ENCODE data around the gene FBXW9. TPM values are rescaled to one million over a fixed set of nuclear protein-coding genes. Genes with fewer than 3 reads are reported as not detected.

Gene FBXW9
- total and polyA plus RNA-seq, 12 donors: 2.1 to 14.7 (median 9.6) TPM

Small RNA genes lying within 50 kb of the gene (small RNA-seq; reads per million reads assigned to genes)
- gene SNORD41: 22.6 to 30.7 reads per million in 2 donors

Other genes with a start within 250 kb of the FBXW9 start
- 1 to 10 TPM; 1.4 to 5.4 (median 4.3) TPM for gene ZNF709, start 211.8 kb downstream of the FBXW9 start, total RNA-seq
- 1 to 10 TPM; 1.2 to 2.9 (median 1.9) TPM for gene ZNF709, start 211.8 kb downstream of the FBXW9 start, polyA plus RNA-seq
- gene ZNF564, start 145.1 kb downstream of the FBXW9 start, total RNA-seq: 10 to 100 TPM in 3 of 9 donors, 1 to 10 TPM in 6; 3.4 to 10.5 (median 9.8) TPM
- 10 to 100 TPM in 1 of 3 donors, 1 to 10 TPM in 2; 4.3 to 12.5 (median 7.8) TPM for gene ZNF564, start 145.1 kb downstream of the FBXW9 start, polyA plus RNA-seq
- gene ZNF490, start 85.8 kb downstream of the FBXW9 start, total RNA-seq: 10 to 100 TPM in 2 of 9 donors, 1 to 10 TPM in 7; 5.3 to 10.9 (median 6.8) TPM
- 1 to 10 TPM in 1 of 3 donors, under 1 TPM in 2; 0.34 to 2.6 (median 0.97) TPM for gene ZNF490, start 85.8 kb downstream of the FBXW9 start, polyA plus RNA-seq
- gene ZNF791, start 85.7 kb downstream of the FBXW9 start, total RNA-seq: 10 to 100 TPM in 7 of 9 donors, 1 to 10 TPM in 2; 6.9 to 33.4 (median 17.7) TPM
- gene ZNF791, start 85.7 kb downstream of the FBXW9 start, polyA plus RNA-seq: 10 to 100 TPM in 1 of 3 donors, 1 to 10 TPM in 2; 6.0 to 21.9 (median 7.3) TPM
- gene MAN2B1, start 29.9 kb downstream of the FBXW9 start, total RNA-seq: 100 to 1,000 TPM in 6 of 9 donors, 10 to 100 TPM in 3; 25.0 to 131 (median 111) TPM
- gene MAN2B1, start 29.9 kb downstream of the FBXW9 start, polyA plus RNA-seq: 100 to 1,000 TPM in 2 of 3 donors, 10 to 100 TPM in 1; 19.5 to 194 (median 152) TPM
- gene WDR83, start 29.8 kb downstream of the FBXW9 start, total RNA-seq: 10 to 100 TPM; 10.6 to 20.5 (median 13.9) TPM
- 10 to 100 TPM in 2 of 3 donors, 1 to 10 TPM in 1; 3.9 to 68.5 (median 56.1) TPM for gene WDR83, start 29.8 kb downstream of the FBXW9 start, polyA plus RNA-seq
- gene DHPS, start 14.8 kb downstream of the FBXW9 start, total RNA-seq: 100 to 1,000 TPM in 5 of 9 donors, 10 to 100 TPM in 4; 80.4 to 197 (median 121) TPM
- 100 to 1,000 TPM in 2 of 3 donors, 10 to 100 TPM in 1; 64.5 to 166 (median 137) TPM for gene DHPS, start 14.8 kb downstream of the FBXW9 start, polyA plus RNA-seq
- not detected for gene GNG14, start 8.6 kb downstream of the FBXW9 start, total RNA-seq
- not detected for gene GNG14, start 8.6 kb downstream of the FBXW9 start, polyA plus RNA-seq
- 100 to 1,000 TPM in 2 of 9 donors, 10 to 100 TPM in 7; 24.5 to 104 (median 78.0) TPM for gene TNPO2, start 27.3 kb upstream of the FBXW9 start, total RNA-seq
- gene TNPO2, start 27.3 kb upstream of the FBXW9 start, polyA plus RNA-seq: 10 to 100 TPM; 43.4 to 99.2 (median 58.4) TPM
- 100 to 1,000 TPM; 125 to 423 (median 195) TPM for gene TRIR, start 38.1 kb upstream of the FBXW9 start, total RNA-seq
- gene TRIR, start 38.1 kb upstream of the FBXW9 start, polyA plus RNA-seq: 100 to 1,000 TPM; 162 to 405 (median 338) TPM
- 10 to 100 TPM; 75.3 to 97.7 (median 82.5) TPM for gene GET3, start 40.9 kb upstream of the FBXW9 start, total RNA-seq
- 10 to 100 TPM; 50.3 to 74.1 (median 56.7) TPM for gene GET3, start 40.9 kb upstream of the FBXW9 start, polyA plus RNA-seq
- not detected for gene BEST2, start 55.2 kb upstream of the FBXW9 start, total RNA-seq
- not detected for gene BEST2, start 55.2 kb upstream of the FBXW9 start, polyA plus RNA-seq
- 10 to 100 TPM; 10.2 to 38.3 (median 25.5) TPM for gene HOOK2, start 78.9 kb upstream of the FBXW9 start, total RNA-seq
- gene HOOK2, start 78.9 kb upstream of the FBXW9 start, polyA plus RNA-seq: 10 to 100 TPM in 2 of 3 donors, 1 to 10 TPM in 1; 6.3 to 99.7 (median 69.3) TPM
- 100 to 1,000 TPM in 8 of 9 donors, 10 to 100 TPM in 1; 46.9 to 594 (median 351) TPM for gene JUNB, start 94.9 kb upstream of the FBXW9 start, total RNA-seq
- gene JUNB, start 94.9 kb upstream of the FBXW9 start, polyA plus RNA-seq: 100 to 1,000 TPM in 2 of 3 donors, 1 to 10 TPM in 1; 4.2 to 291 (median 104) TPM
- gene PRDX2, start 105.2 kb upstream of the FBXW9 start, total RNA-seq: 1,000 to 10,000 TPM in 3 of 9 donors, 100 to 1,000 TPM in 6; 597 to 1,660 (median 849) TPM
- 100 to 1,000 TPM; 146 to 957 (median 364) TPM for gene PRDX2, start 105.2 kb upstream of the FBXW9 start, polyA plus RNA-seq
- 1 to 10 TPM in 5 of 9 donors, not detected in 4; 1.8 to 8.6 (median 4.7) TPM for gene THSD8, start 105.4 kb upstream of the FBXW9 start, total RNA-seq
- 1 to 10 TPM; 3.5 to 5.6 (median 4.4) TPM for gene THSD8, start 105.4 kb upstream of the FBXW9 start, polyA plus RNA-seq
- 10 to 100 TPM in 1 of 9 donors, 1 to 10 TPM in 8; 2.8 to 11.5 (median 6.6) TPM for gene RNASEH2A, start 110.0 kb upstream of the FBXW9 start, total RNA-seq
- gene RNASEH2A, start 110.0 kb upstream of the FBXW9 start, polyA plus RNA-seq: 1 to 10 TPM; 1.8 to 4.3 (median 3.4) TPM
- gene RTBDN, start 137.9 kb upstream of the FBXW9 start, total RNA-seq: 1 to 10 TPM in 3 of 9 donors, under 1 TPM in 1, not detected in 5; 0.23 to 5.2 (median 2.9) TPM
- gene RTBDN, start 137.9 kb upstream of the FBXW9 start, polyA plus RNA-seq: 10 to 100 TPM in 1 of 3 donors, 1 to 10 TPM in 2; 2.0 to 16.4 (median 4.5) TPM
- gene MAST1, start 141.9 kb upstream of the FBXW9 start, total RNA-seq: 1 to 10 TPM in 8 of 9 donors, under 1 TPM in 1; 0.72 to 6.9 (median 3.0) TPM
- 10 to 100 TPM in 1 of 3 donors, 1 to 10 TPM in 2; 1.3 to 29.6 (median 4.7) TPM for gene MAST1, start 141.9 kb upstream of the FBXW9 start, polyA plus RNA-seq
- gene DNASE2, start 184.8 kb upstream of the FBXW9 start, total RNA-seq: 10 to 100 TPM in 8 of 9 donors, 1 to 10 TPM in 1; 3.3 to 83.4 (median 53.8) TPM
- gene DNASE2, start 184.8 kb upstream of the FBXW9 start, polyA plus RNA-seq: 10 to 100 TPM; 13.6 to 22.2 (median 17.9) TPM
- gene KLF1, start 190.6 kb upstream of the FBXW9 start, total RNA-seq: under 1 TPM in 2 of 9 donors, not detected in 7; 0.23 to 0.83 TPM
- gene KLF1, start 190.6 kb upstream of the FBXW9 start, polyA plus RNA-seq: under 1 TPM in 1 of 3 donors, not detected in 2; 0.24 TPM
- gene GCDH, start 194.5 kb upstream of the FBXW9 start, total RNA-seq: 10 to 100 TPM; 23.7 to 78.4 (median 35.3) TPM
- gene GCDH, start 194.5 kb upstream of the FBXW9 start, polyA plus RNA-seq: 10 to 100 TPM; 16.2 to 26.9 (median 22.5) TPM
- gene SYCE2, start 222.7 kb upstream of the FBXW9 start, total RNA-seq: under 1 TPM in 2 of 9 donors, not detected in 7; 0.78 to 0.91 TPM
- under 1 TPM; 0.16 to 0.24 (median 0.20) TPM for gene SYCE2, start 222.7 kb upstream of the FBXW9 start, polyA plus RNA-seq
- 100 to 1,000 TPM in 1 of 9 donors, 10 to 100 TPM in 8; 40.6 to 102 (median 55.0) TPM for gene FARSA, start 237.1 kb upstream of the FBXW9 start, total RNA-seq
- gene FARSA, start 237.1 kb upstream of the FBXW9 start, polyA plus RNA-seq: 10 to 100 TPM; 33.5 to 62.1 (median 36.0) TPM
- gene CALR, start 242.0 kb upstream of the FBXW9 start, total RNA-seq: 1,000 to 10,000 TPM in 2 of 9 donors, 100 to 1,000 TPM in 7; 271 to 1,489 (median 656) TPM
- 1,000 to 10,000 TPM in 1 of 3 donors, 100 to 1,000 TPM in 2; 224 to 1,230 (median 336) TPM for gene CALR, start 242.0 kb upstream of the FBXW9 start, polyA plus RNA-seq
- gene RAD23A, start 249.2 kb upstream of the FBXW9 start, total RNA-seq: 100 to 1,000 TPM in 6 of 9 donors, 10 to 100 TPM in 3; 66.5 to 146 (median 111) TPM
- gene RAD23A, start 249.2 kb upstream of the FBXW9 start, polyA plus RNA-seq: 100 to 1,000 TPM; 112 to 240 (median 206) TPM